Mucosa of descending colon (tissue), 3 donors: ENCODE data around the gene CEACAM16. TPM values are rescaled to one million over a fixed set of nuclear protein-coding genes. Genes with fewer than 3 reads are reported as not detected.

ENCODE experiments used
- ATAC-seq: fragments of 200-7000 bp; cut with Tn5 transposase; one replicate; pipeline ENCODE4 v1.9.1; 2020; ENCODE audit warnings: mild to moderate bottlenecking, moderate library complexity
- DNase-seq, 3 donors: peaks; one replicate each; pipeline ENCODE4 v3.0.0-alpha.2; 2020
- H3K36me3 ChIP-seq: fragments of 200-600 bp; one replicate; pipeline ENCODE4 v1.8.0; 2021; ENCODE audit warnings: low read depth, mild to moderate bottlenecking
- H3K4me1 ChIP-seq: fragments of 200-600 bp; one replicate; pipeline ENCODE4 v1.8.0; 2021; ENCODE audit warnings: low read depth, mild to moderate bottlenecking
- H3K4me3 ChIP-seq: fragments of 200-600 bp; one replicate; pipeline ENCODE4 v1.8.0; 2021; ENCODE audit warnings: mild to moderate bottlenecking
- H3K9me3 ChIP-seq: fragments of 200-600 bp; one replicate; pipeline ENCODE4 v1.8.0; 2021; ENCODE audit warnings: mild to moderate bottlenecking
- intact Hi-C, 2 donors: fragments of 100-400 bp; cut with DNase I in 1 of 2; cut with micrococcal nuclease in 1 of 2; formaldehyde crosslinking; loops; one replicate each; pipeline versions ENCODE4 v1.11.0 to v1.11.1; 2022; cut with DNase I, micrococcal nuclease
- total RNA-seq, 3 donors: library from RNA; stranded (reverse); fragmentation: NEBNext Ultra II Directional in 2 of 3; extraction: Animal tissue kit (Norgen Biotek cat#: 25700) in 2 of 3; gene quantifications; one replicate each; pipeline versions ENCODE4 v1.2.1 to v1.2.4, GENCODE V29; 2021 to 2023
- TF ChIP-seq, protein P1 (sequence below): fragments of 200-600 bp; IDR thresholded peaks from one replicate; pipeline ENCODE4 v1.8.0; 2022; ENCODE audit warnings: antibody characterized with exemption, mild to moderate bottlenecking
- donor health status: DM: no; HTN: no; CAD: no; lungs with moderate emphysema.
- donor health status: DM: no; HTN: no; CAD: no.
- donor health status: DM: no; HTN: yes; CAD: no.

CEACAM16 gene
- total RNA-seq, 3 donors from 2014 or later: 0.17 TPM; not detected in 2

DNA sequence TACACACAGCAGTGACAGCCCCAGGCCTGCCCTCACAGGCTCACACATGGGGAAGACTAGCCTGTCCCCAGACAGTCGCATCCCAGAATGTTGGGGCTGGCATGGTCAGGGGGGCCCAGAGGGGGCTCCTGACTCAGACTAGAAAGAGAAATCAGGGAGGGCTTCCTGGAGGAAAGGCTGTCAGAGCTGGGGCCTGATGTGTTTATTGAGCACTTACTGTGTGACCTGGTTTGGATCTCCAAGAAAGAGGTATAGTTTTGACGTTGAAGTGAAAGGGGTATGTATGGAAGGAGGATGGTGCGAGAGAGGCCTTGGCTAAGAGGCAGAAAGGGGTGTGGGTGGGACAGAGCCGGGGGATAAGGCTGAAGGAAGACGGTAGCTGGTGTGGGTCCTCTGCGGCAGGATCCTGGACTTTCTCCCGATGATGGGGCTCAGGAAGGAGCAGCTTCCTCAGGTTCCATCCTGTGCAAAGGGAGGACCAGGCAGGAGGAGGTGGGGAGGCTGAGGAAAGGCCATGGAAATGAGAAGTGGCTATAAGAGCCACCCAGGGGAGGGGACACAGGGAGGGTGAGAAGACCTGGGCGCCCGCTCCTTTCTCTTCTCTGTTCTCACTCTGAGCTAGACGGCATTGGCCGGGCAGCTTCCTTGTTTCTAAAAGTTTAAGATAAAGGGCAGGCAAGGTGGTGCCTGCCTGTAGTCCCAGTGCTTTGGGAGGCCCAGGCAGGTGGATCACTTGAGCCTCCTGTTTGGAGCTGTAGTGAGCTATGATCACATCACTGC lies 33.5 kb downstream of the CEACAM16 start:
- DNase-seq (no peak), ATAC-seq (no peak)
- intact Hi-C loops: no loop called here

DNA sequence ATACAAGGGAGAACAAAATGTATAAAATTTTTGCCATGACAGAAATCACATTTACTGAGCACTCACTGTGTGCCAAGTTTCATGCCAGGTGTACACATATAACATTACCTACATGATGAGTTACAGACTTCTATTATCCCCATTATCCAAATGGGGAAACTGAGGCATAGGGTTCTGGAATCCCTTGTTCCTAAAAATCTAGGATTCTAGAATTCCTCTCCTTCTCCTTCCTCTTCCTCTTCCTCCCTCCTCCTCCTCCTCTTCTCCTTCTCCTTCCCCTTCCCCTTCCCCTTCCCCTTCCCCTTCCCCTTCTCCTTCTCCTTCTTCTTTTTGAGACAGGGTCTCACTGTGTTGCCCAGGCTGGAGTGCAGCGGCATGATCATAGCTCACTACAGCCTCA lies 35.4 kb downstream of the CEACAM16 start:
- DNase-seq (no peak), ATAC-seq (no peak)
- intact Hi-C loops: no loop called here
- H3K9me3 ChIP-seq: no peaks in the 10 kb centered on the region
- H3K4me1 ChIP-seq: peaks cover 14% of the 10 kb centered on the region
- TF ChIP-seq, protein P1, sequence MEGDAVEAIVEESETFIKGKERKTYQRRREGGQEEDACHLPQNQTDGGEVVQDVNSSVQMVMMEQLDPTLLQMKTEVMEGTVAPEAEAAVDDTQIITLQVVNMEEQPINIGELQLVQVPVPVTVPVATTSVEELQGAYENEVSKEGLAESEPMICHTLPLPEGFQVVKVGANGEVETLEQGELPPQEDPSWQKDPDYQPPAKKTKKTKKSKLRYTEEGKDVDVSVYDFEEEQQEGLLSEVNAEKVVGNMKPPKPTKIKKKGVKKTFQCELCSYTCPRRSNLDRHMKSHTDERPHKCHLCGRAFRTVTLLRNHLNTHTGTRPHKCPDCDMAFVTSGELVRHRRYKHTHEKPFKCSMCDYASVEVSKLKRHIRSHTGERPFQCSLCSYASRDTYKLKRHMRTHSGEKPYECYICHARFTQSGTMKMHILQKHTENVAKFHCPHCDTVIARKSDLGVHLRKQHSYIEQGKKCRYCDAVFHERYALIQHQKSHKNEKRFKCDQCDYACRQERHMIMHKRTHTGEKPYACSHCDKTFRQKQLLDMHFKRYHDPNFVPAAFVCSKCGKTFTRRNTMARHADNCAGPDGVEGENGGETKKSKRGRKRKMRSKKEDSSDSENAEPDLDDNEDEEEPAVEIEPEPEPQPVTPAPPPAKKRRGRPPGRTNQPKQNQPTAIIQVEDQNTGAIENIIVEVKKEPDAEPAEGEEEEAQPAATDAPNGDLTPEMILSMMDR: no peak
- no peak overlapping the region for H3K4me3 ChIP-seq
- H3K36me3 ChIP-seq: no peaks in the 10 kb centered on the region

More for the DNA sequence above, 33.5 kb downstream of the CEACAM16 start:
- Histone ChIP-seq H3K4me1 (peaks cover 6% of the 10 kb centered on the region), H3K4me3 (no peak overlapping the region), H3K9me3 (no peaks in the 10 kb centered on the region), H3K36me3 (no peaks in the 10 kb centered on the region)
- TF ChIP-seq, protein P1: no peak

DNA sequence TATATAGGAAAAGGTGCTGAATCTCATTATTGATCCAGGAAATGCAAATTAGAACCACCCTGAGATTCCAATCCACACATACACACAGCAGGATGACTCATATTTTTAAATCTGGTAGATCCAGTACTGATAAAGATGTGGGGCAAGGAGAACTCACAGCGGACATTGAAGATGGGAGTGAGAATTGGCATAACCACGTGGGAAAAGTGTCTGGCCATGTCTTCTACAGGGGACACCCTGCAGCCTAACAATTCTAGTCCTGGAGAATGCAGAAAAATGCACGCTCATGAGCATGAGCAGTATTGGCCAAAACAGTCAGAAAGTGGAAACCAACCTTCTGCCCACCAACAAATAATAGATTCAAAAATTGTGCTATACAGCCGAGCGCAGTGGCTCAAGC lies 36.1 kb downstream of the CEACAM16 start:
- DNase-seq: no peak
- peaks cover 19% of the 10 kb centered on the region for H3K4me1 ChIP-seq

DNA sequence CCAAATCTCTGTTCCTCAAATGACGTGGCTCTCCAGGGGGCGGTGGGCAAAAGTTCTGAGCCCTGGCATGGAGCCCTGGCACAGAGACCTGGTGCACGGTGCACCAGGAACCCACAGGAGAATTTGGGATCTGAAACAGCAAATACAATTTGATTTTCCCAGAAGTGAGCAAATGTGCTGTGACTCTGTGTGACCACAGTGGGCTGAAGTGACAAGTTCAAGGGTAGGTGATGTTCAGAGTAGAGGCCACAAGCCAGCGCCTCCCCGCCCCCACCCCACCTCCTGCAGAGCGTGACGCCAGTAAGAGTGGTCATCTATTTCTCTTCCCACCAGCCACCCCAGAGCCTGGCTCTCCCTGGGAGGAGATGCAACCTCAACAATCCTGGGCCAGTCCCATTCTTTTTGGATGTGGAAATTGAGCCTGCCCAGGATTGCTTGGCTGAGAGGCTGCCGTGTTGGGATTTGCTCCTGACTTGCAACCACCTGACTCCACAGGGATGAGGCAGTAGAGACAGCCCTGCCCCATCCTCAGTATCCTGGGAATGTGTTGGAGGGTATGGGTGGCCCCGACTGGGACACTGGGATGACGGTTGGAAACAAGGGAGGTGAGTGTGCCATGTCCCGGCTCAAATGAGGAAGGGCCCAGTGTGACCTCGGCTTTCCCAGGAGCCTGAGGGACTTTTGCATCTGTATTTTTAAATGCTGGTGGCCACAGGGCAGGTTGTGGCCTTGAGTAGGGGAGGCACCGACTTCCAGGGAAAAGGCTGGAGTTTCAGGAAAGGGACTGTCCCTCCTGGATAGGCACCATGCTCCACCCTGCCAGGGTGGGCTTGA lies 38.5 kb downstream of the CEACAM16 start:
- Histone ChIP-seq H3K4me3 (no peak overlapping the region), H3K36me3 (no peaks in the 10 kb centered on the region), H3K9me3 (no peaks in the 10 kb centered on the region), H3K4me1 (peaks cover 34% of the 10 kb centered on the region)
- DNase-seq (no peak), ATAC-seq (no peak)
- intact Hi-C loops: no loop called here
- TF ChIP-seq, protein P1: no peak

More for the DNA sequence above, 36.1 kb downstream of the CEACAM16 start:
- peak; percentile 72 for ATAC-seq
- Histone ChIP-seq H3K9me3 (no peaks in the 10 kb centered on the region), H3K36me3 (no peaks in the 10 kb centered on the region), H3K4me3 (no peak overlapping the region)
- intact Hi-C loops: no loop called here
- TF ChIP-seq, protein P1: no peak

DNA sequence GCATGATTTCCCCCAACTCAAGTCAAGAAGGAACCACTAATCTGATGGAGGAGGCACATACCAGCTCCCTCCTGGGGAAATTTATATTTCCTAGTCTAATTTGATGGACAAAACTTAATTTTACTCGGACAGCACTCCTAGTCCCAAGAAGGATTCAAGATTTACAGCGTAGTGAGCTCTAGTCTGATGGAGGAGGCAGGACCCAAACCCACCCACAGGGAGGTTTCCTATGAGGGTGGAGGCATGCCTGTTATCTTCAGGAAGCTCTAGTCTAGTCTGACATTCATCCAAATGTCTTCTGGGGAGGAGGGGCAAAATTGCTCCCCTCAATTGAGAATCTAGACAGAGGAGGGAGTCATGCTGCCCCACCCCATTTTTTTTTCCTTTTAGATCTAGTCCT lies 39.2 kb downstream of the CEACAM16 start:
- H3K4me1 ChIP-seq: peaks cover 41% of the 10 kb centered on the region
- intact Hi-C loops: no loop called here
- no peaks in the 10 kb centered on the region for H3K36me3 ChIP-seq
- DNase-seq (no peak), ATAC-seq (no peak)
- H3K4me3 ChIP-seq: no peak overlapping the region
- no peaks in the 10 kb centered on the region for H3K9me3 ChIP-seq
- TF ChIP-seq, protein P1: no peak
